ENCODE data around the gene PROM2. TPM values are rescaled to one million over a fixed set of nuclear protein-coding genes. Genes with fewer than 3 reads are reported as not detected.

PROM2 gene
- total RNA-seq, 1 donor from 2014 or later: 0.93 TPM

GRCh38 chr2:95301876-95302641 is 27.8 kb downstream of the PROM2 start:
- H3K27ac ChIP-seq (ENCODE audit: low read depth, low read length): no peak overlapping the region

GRCh38 chr2:95303191-95303919 is 29.1 kb downstream of the PROM2 start:
- FAIRE-seq (no peak), DNase-seq (ENCODE audit: low read depth) (no peak)
- no peaks in the 10 kb centered on the region for H3K4me1 ChIP-seq (ENCODE audit: insufficient read depth, low read length)
- no peak overlapping the region for H3K27ac Mint-ChIP-seq (ENCODE audit: unreplicated experiment)
- H3K27me3 Mint-ChIP-seq (ENCODE audit: low read depth, unreplicated experiment): peaks cover 38% of the 10 kb centered on the region
- no peak overlapping the region for H3K4me3 Mint-ChIP-seq (ENCODE audit: unreplicated experiment)
- H3K9me3 Mint-ChIP-seq (ENCODE audit: unreplicated experiment): no peaks in the 10 kb centered on the region
- H3K4me3 ChIP-seq (ENCODE audit: insufficient read depth, low read depth, low read length): no peak overlapping the region
- H4K20me1 ChIP-seq (ENCODE audit: insufficient read depth, low read length): no peaks in the 10 kb centered on the region
- H3K9ac ChIP-seq (ENCODE audit: low read length): no peak overlapping the region
- TF ChIP-seq, protein P1, sequence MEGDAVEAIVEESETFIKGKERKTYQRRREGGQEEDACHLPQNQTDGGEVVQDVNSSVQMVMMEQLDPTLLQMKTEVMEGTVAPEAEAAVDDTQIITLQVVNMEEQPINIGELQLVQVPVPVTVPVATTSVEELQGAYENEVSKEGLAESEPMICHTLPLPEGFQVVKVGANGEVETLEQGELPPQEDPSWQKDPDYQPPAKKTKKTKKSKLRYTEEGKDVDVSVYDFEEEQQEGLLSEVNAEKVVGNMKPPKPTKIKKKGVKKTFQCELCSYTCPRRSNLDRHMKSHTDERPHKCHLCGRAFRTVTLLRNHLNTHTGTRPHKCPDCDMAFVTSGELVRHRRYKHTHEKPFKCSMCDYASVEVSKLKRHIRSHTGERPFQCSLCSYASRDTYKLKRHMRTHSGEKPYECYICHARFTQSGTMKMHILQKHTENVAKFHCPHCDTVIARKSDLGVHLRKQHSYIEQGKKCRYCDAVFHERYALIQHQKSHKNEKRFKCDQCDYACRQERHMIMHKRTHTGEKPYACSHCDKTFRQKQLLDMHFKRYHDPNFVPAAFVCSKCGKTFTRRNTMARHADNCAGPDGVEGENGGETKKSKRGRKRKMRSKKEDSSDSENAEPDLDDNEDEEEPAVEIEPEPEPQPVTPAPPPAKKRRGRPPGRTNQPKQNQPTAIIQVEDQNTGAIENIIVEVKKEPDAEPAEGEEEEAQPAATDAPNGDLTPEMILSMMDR (IDR thresholded peaks at IDR 0.05; ENCODE audit: insufficient read depth, low read depth, low read length): no peak
- no peak for TF ChIP-seq EZH2 (IDR thresholded peaks at IDR 0.05; ENCODE audit: insufficient read depth, low read length)
- H2AFZ ChIP-seq (ENCODE audit: low read depth, low read length): no peak overlapping the region
- peaks cover 2% of the 10 kb centered on the region for H3K4me1 Mint-ChIP-seq (ENCODE audit: low read depth, unreplicated experiment)
- no peaks in the 10 kb centered on the region for H3K36me3 ChIP-seq (ENCODE audit: insufficient read depth, low read length)
- no peak overlapping the region for H3K4me2 ChIP-seq (ENCODE audit: low read length)
- H3K27ac ChIP-seq (ENCODE audit: low read depth, low read length): no peak overlapping the region
- peaks cover 6% of the 10 kb centered on the region for H3K27me3 ChIP-seq (ENCODE audit: insufficient read depth, low read length)
- no peaks in the 10 kb centered on the region for H3K79me2 ChIP-seq (ENCODE audit: insufficient read depth, low read length)
- H3K9me3 ChIP-seq (ENCODE audit: insufficient read depth, low read depth, low read length): no peaks in the 10 kb centered on the region
- peaks cover 3% of the 10 kb centered on the region for H3K36me3 Mint-ChIP-seq (ENCODE audit: low read depth, unreplicated experiment)

More at GRCh38 chr2:95301876-95302641, 27.8 kb downstream of the PROM2 start:
- H3K9me3 ChIP-seq (ENCODE audit: insufficient read depth, low read depth, low read length): no peaks in the 10 kb centered on the region
- H3K36me3 ChIP-seq (ENCODE audit: insufficient read depth, low read length): no peaks in the 10 kb centered on the region
- H3K4me2 ChIP-seq (ENCODE audit: low read length): no peak overlapping the region
- H3K27me3 ChIP-seq (ENCODE audit: insufficient read depth, low read length): peaks cover 10% of the 10 kb centered on the region
- H3K79me2 ChIP-seq (ENCODE audit: insufficient read depth, low read length): no peaks in the 10 kb centered on the region
- DNase-seq (ENCODE audit: low read depth) (no peak), FAIRE-seq (no peak)
- H3K4me3 ChIP-seq (ENCODE audit: insufficient read depth, low read depth, low read length): no peak overlapping the region
- TF ChIP-seq EZH2 (IDR thresholded peaks at IDR 0.05; ENCODE audit: insufficient read depth, low read length): no peak
- TF ChIP-seq, protein P1 (IDR thresholded peaks at IDR 0.05; ENCODE audit: insufficient read depth, low read depth, low read length): no peak
- peaks cover 3% of the 10 kb centered on the region for H3K36me3 Mint-ChIP-seq (ENCODE audit: low read depth, unreplicated experiment)
- H3K4me1 Mint-ChIP-seq (ENCODE audit: low read depth, unreplicated experiment): peaks cover 6% of the 10 kb centered on the region
- no peak overlapping the region for H3K27ac Mint-ChIP-seq (ENCODE audit: unreplicated experiment)
- no peaks in the 10 kb centered on the region for H3K4me1 ChIP-seq (ENCODE audit: insufficient read depth, low read length)
- H3K4me3 Mint-ChIP-seq (ENCODE audit: unreplicated experiment): no peak overlapping the region
- H3K27me3 Mint-ChIP-seq (ENCODE audit: low read depth, unreplicated experiment): peaks cover 43% of the 10 kb centered on the region
- no peaks in the 10 kb centered on the region for H3K9me3 Mint-ChIP-seq (ENCODE audit: unreplicated experiment)
- no peaks in the 10 kb centered on the region for H4K20me1 ChIP-seq (ENCODE audit: insufficient read depth, low read length)
- no peak overlapping the region for H3K9ac ChIP-seq (ENCODE audit: low read length)
- no peak overlapping the region for H2AFZ ChIP-seq (ENCODE audit: low read depth, low read length)
